B cell (primary cell): ENCODE measurements around the gene SESTD1. TPM values are rescaled to one million over a fixed set of nuclear protein-coding genes. Genes with fewer than 3 reads are reported as not detected.
"Not testable (repeated sequence)": the region's sequence is repeated elsewhere in the genome, so short reads cannot be mapped to it uniquely, and the experiment has no call there.

Experiments
- ATAC-seq: fragments of 200-7000 bp; cut with Tn5 transposase; one replicate; pipeline ENCODE4 v1.10.0; 2021; ENCODE audit warnings: low read depth, mild to moderate bottlenecking, moderate number of reproducible peaks, moderate library complexity
- CTCF ChIA-PET: fragments of 350-600 bp; sonication (Branson Sonifier 250); formaldehyde crosslinking; loops from one replicate; lab custom pipeline; 2021; ENCODE audit warnings: antibody characterized with exemption, inconsistent platforms; lab: Charles Lee
- POLR2A ChIA-PET: fragments of 350-600 bp; sonication (Branson Sonifier 250); formaldehyde crosslinking; loops from one replicate; lab custom pipeline; 2021; ENCODE audit warnings: antibody characterized with exemption; lab: Charles Lee
- DNase-seq: peaks from one replicate; pipeline ENCODE4 v3.0.0; 2013
- H2AFZ ChIP-seq: 2 replicates; pipeline ENCODE4 v1.6.1; 2012; ENCODE audit warnings: mild to moderate bottlenecking, low read depth, low read length; ENCODE audit not compliant: insufficient read depth, poor library complexity, severe bottlenecking
- H3K27ac ChIP-seq, 2 donors: 1 replicate in 1 of 2; 2 replicates in 1 of 2; pipeline ENCODE4 v1.5.1; 2012 to 2013; ENCODE audit warnings: low read length in 2 of 2, mild to moderate bottlenecking in 2 of 2, moderate library complexity in 1 of 2
- H3K27me3 ChIP-seq, 4 experiments: fragments of 200-600 bp in 1 of 4; sonication (generic) in 1 of 4; replicated peaks in 1 of 4; 1 replicate in 2 of 4; 2 replicates in 2 of 4; pipeline versions ENCODE4 v1.6.1 to v1.7.0; 2013 to 2016; ENCODE audit warnings: low read length in 3 of 4, mild to moderate bottlenecking in 2 of 4, mixed read lengths in 1 of 4, moderate library complexity in 1 of 4; ENCODE audit not compliant: insufficient read depth in 4 of 4, control insufficient read depth in 3 of 4; ENCODE audit errors: control extremely low read depth in 1 of 4
- H3K36me3 ChIP-seq, 2 experiments: replicated peaks in 1 of 2; 1 replicate in 1 of 2; 2 replicates in 1 of 2; pipeline versions ENCODE4 v1.6.1 to v1.7.1; 2013; ENCODE audit warnings: low read length in 1 of 2; ENCODE audit not compliant: insufficient read depth in 2 of 2, control insufficient read depth in 1 of 2; ENCODE audit errors: control extremely low read depth in 1 of 2, extremely low read depth in 1 of 2
- H3K4me1 ChIP-seq, 2 donors: fragments of 200-600 bp in 1 of 2; sonication (generic) in 1 of 2; 1 replicate in 1 of 2; 2 replicates in 1 of 2; pipeline versions ENCODE4 v1.5.1 to v1.6.1; 2013 to 2017; ENCODE audit warnings: low read length in 2 of 2; ENCODE audit not compliant: control insufficient read depth in 2 of 2, insufficient read depth in 2 of 2
- H3K4me2 ChIP-seq: replicated peaks from 2 replicates; pipeline ENCODE3; 2012; ENCODE audit warnings: mild to moderate bottlenecking, low read depth, low read length; ENCODE audit not compliant: poor library complexity, severe bottlenecking
- H3K4me3 ChIP-seq, 5 experiments: fragments of 200-600 bp in 1 of 5; sonication (generic) in 1 of 5; 1 replicate in 3 of 5; 2 replicates in 2 of 5; pipeline versions ENCODE4 v1.5.1 to v1.7.0; 2011 to 2016; ENCODE audit warnings: low read length in 4 of 5, mild to moderate bottlenecking in 4 of 5, low read depth in 2 of 5, control low read depth in 1 of 5, moderate library complexity in 1 of 5; ENCODE audit not compliant: insufficient read depth in 1 of 5; ENCODE audit errors: control extremely low read depth in 1 of 5, extremely low read depth in 1 of 5
- H3K79me2 ChIP-seq: fragments of 200-600 bp; sonication (generic); one replicate; pipeline ENCODE4 v1.6.0; 2016; ENCODE audit warnings: low read length; ENCODE audit not compliant: control insufficient read depth, insufficient read depth
- H3K9ac ChIP-seq: fragments of 200-600 bp; sonication (generic); 2 replicates; pipeline ENCODE4 v1.6.1; 2017; ENCODE audit warnings: mild to moderate bottlenecking, low read length, moderate library complexity
- H3K9me3 ChIP-seq, 3 donors: one replicate each; pipeline versions ENCODE4 v1.6.1 to v1.7.1; 2013; ENCODE audit warnings: low read length in 2 of 3; ENCODE audit not compliant: control insufficient read depth in 2 of 3, insufficient read depth in 1 of 3; ENCODE audit errors: control extremely low read depth in 1 of 3
- H4K20me1 ChIP-seq: 2 replicates; pipeline ENCODE4 v1.6.0; 2012; ENCODE audit warnings: mild to moderate bottlenecking, low read length; ENCODE audit not compliant: insufficient read depth, control insufficient read depth, poor library complexity, severe bottlenecking
- H3K27ac Mint-ChIP-seq: one replicate; pipeline ENCODE4 v1.8.0; 2021; ENCODE audit warnings: mixed read lengths
- H3K27me3 Mint-ChIP-seq: one replicate; pipeline ENCODE4 v1.8.0; 2021; ENCODE audit warnings: mixed read lengths
- H3K4me1 Mint-ChIP-seq: one replicate; pipeline ENCODE4 v1.8.0; 2021; ENCODE audit warnings: mixed read lengths
- H3K4me3 Mint-ChIP-seq: one replicate; pipeline ENCODE4 v1.8.0; 2021; ENCODE audit warnings: mixed read lengths
- H3K9me3 Mint-ChIP-seq: one replicate; pipeline ENCODE4 v1.8.0; 2022; ENCODE audit warnings: mixed read lengths; ENCODE audit not compliant: insufficient read depth
- CTCF ChIP-seq: fragments of 200-600 bp; IDR thresholded peaks from one replicate; pipeline ENCODE4 v1.8.0; 2022; ENCODE audit warnings: antibody characterized with exemption, mild to moderate bottlenecking
- EZH2 ChIP-seq: IDR thresholded peaks from 2 replicates; pipeline ENCODE4 v1.6.1; 2012; ENCODE audit warnings: borderline replicate concordance, low read depth, mild to moderate bottlenecking, moderate library complexity, low read length; ENCODE audit not compliant: insufficient read depth, poor library complexity, severe bottlenecking
- WGBS: methylation state at CpG from one replicate; pipeline ENCODE4 v1.1.5; 2013; ENCODE audit warnings: missing lambda C conversion rate; ENCODE audit not compliant: insufficient coverage; 5-methylcytosine and 5-hydroxymethylcytosine counted together
- intact Hi-C: fragments of 100-400 bp; cut with micrococcal nuclease; formaldehyde crosslinking; loops from one replicate; pipeline ENCODE4 v1.10.0; 2022
- polyA plus RNA-seq: library from polyadenylated mRNA; depleted of rRNA; stranded (reverse); fragments of >200 nt; gene quantifications from 2 replicates; pipeline ENCODE4 v1.2.3, GENCODE V29; 2012
- total RNA-seq, 2 donors: library from RNA; stranded (reverse); fragments of 120-200 nt in 1 of 2; gene quantifications; 1 replicate in 1 of 2; 2 replicates in 1 of 2; pipeline versions ENCODE4 v1.2.3 to v1.2.4, GENCODE V29; 2013 to 2022

Gene SESTD1
- total and polyA plus RNA-seq, 2 donors (not counting 1 experiment from before 2014, with no cell fraction given): 52.0 to 66.1 TPM

- peaks cover 0 to 21% (median 0%) of the 10 kb centered on the region in 3 donors for H3K9me3 ChIP-seq
- Mint-ChIP-seq H3K27ac (no peak overlapping the region), H3K27me3 (no peaks in the 10 kb centered on the region), H3K4me3 (no peak overlapping the region), H3K9me3 (peaks cover 2% of the 10 kb centered on the region), H3K4me1 (peaks cover 27% of the 10 kb centered on the region)
- H3K27ac ChIP-seq: no peak overlapping the region
- no peak overlapping the region for H2AFZ ChIP-seq
- intact Hi-C loops: no loop called here
- no peak for TF ChIP-seq CTCF
- TF ChIP-seq EZH2: no peak
- ChIA-PET POLR2A (no interaction called here), CTCF (no interaction called here)
- H3K4me1 ChIP-seq: no peaks in the 10 kb centered on the region
- H4K20me1 ChIP-seq: peaks cover 8% of the 10 kb centered on the region
- DNase-seq (no peak), ATAC-seq (no peak)
- no peak overlapping the region for H3K4me3 ChIP-seq
- no peaks in the 10 kb centered on the region for H3K27me3 ChIP-seq
- no peak overlapping the region for H3K4me2 ChIP-seq
- 88% methylated on average over 4 of the region's 4 CpGs for WGBS
- H3K36me3 ChIP-seq: no peaks in the 10 kb centered on the region
- no peak overlapping the region for H3K9ac ChIP-seq
- peaks cover 84% of the 10 kb centered on the region for H3K79me2 ChIP-seq
Observed at GRCh38 chr2:179211355-179211754, 53.3 kb downstream of the SESTD1 start.

GRCh38 chr2:179208277-179208676, 56.4 kb downstream of the SESTD1 start:
- not testable (repeated sequence) for DNase-seq

More at GRCh38 chr2:179208277-179208676, 56.4 kb downstream of the SESTD1 start:
- no CpG with 5 or more reads among the region's 1 CpG for WGBS
- H3K4me3 Mint-ChIP-seq, H3K4me1 ChIP-seq, H3K27ac ChIP-seq, H3K27me3 ChIP-seq, H3K27me3 Mint-ChIP-seq, H3K9me3 Mint-ChIP-seq, H3K36me3 ChIP-seq, H3K27ac Mint-ChIP-seq, ATAC-seq, H3K4me2 ChIP-seq, H3K9ac ChIP-seq, intact Hi-C loops, POLR2A ChIA-PET, H3K4me3 ChIP-seq, H2AFZ ChIP-seq: not testable (repeated sequence)
- H3K9me3 ChIP-seq: peaks cover 0 to 28% (median 0%) of the 10 kb centered on the region in 3 donors
- CTCF ChIA-PET: interaction anchor here (1.6 kb wide), 1 partner anchor 233 kb away, joined by 4 read pairs; no protein-coding TSS in a partner anchor
- H4K20me1 ChIP-seq: peaks cover 13% of the 10 kb centered on the region
- H3K4me1 Mint-ChIP-seq: peaks cover 11% of the 10 kb centered on the region
- H3K79me2 ChIP-seq: peaks cover 83% of the 10 kb centered on the region
